Loucy (cell line): Measurements from ENCODE around the gene LCE1D.

Source experiments
- CTCF ChIP-seq: fragments of 200-600 bp; sonication (generic); conservative IDR thresholded peaks from 2 replicates; pipeline ENCODE4 v1.5.1; 2014; ENCODE audit warnings: mild to moderate bottlenecking, antibody characterized with exemption, low read length
- EZH2phosphoT487 ChIP-seq: fragments of 200-600 bp; IDR thresholded peaks from 2 replicates; pipeline ENCODE4 v1.6.1; 2018; ENCODE audit warnings: antibody characterized with exemption, mild to moderate bottlenecking, moderate library complexity, borderline replicate concordance

- TF ChIP-seq CTCF (no peak), EZH2phosphoT487 (no peak)
Observed at GRCh38 chr1:152756872-152757271, 39.6 kb upstream of the LCE1D start.
